ENCODE results near the gene C1orf56. TPM values are rescaled to one million over a fixed set of nuclear protein-coding genes. Genes with fewer than 3 reads are reported as not detected.

Gene C1orf56
- total and polyA plus RNA-seq, 2 of the 13 experiments (the other 11 are each of a cell fraction or from before 2014, with no cell fraction given), result 1.5 to 3.2 TPM

DNA sequence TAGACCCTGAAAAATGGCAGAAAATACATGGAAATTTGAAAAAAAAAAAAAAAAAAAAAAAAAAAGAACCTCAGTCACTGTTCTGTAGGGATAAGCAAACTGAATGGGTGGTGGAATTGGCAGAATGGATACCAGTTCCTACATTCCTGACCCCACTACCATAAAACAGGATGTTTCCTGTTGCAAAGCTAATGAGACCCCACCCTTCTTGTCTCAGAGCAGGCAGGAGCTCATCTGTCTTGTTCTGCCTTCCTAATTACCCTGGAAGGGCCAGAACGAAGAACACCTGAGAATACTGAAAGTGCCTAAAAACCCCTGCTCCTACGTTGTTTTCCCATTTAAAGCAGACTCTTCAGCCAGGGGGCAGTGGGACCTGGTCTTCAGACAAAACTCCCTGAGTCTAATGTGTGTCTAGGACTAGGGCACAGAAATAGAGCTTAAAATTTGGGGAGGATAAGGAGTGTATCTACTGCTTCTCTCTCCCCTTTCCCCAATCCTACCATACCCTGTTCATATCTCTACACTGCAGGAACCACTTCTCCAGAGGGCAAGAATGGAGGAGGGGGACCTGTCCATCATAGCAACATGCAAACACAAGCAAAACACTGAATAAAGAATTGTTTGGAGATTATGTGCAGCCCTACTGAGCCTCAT lies 3.9 kb downstream of the C1orf56 start:
- H3K4me3 ChIP-seq (replicated peaks in 1 of 3; ENCODE audit: insufficient read depth in 1 of 3, low read depth in 2 of 3, low read length in 3 of 3), result no peak overlapping the region
- BruUV-seq (replicated peaks), result no TSS peak
- intact Hi-C loops (cut with micrococcal nuclease; ENCODE audit: unreplicated experiment) (no loop called here), in situ Hi-C loops (cut with HindIII; ENCODE audit: extremely low pct_ligation_motif_present, low pct_unique_long_range_greater_than_20kb) (no loop called here)
- TF ChIP-seq HDAC1 (CRISPR knock-in tag; IDR thresholded peaks at IDR 0.05), result no peak
- no peak for TF ChIP-seq FLYWCH1 (CRISPR knock-in tag; IDR thresholded peaks at IDR 0.05)
- no peak for TF ChIP-seq ZFP36 (IDR thresholded peaks at IDR 0.05; ENCODE audit: borderline replicate concordance, low read depth, low read length, partially characterized antibody)
- no peak for TF ChIP-seq TBX3 (IDR thresholded peaks at IDR 0.05; ENCODE audit: borderline replicate concordance)
- TF ChIP-seq NFIC (IDR thresholded peaks at IDR 0.05; ENCODE audit: low read length), result no peak
- no peak for TF ChIP-seq ZNF589 (CRISPR knock-in tag; conservative IDR thresholded peaks at IDR 0.05)
- TF ChIP-seq, protein P1, sequence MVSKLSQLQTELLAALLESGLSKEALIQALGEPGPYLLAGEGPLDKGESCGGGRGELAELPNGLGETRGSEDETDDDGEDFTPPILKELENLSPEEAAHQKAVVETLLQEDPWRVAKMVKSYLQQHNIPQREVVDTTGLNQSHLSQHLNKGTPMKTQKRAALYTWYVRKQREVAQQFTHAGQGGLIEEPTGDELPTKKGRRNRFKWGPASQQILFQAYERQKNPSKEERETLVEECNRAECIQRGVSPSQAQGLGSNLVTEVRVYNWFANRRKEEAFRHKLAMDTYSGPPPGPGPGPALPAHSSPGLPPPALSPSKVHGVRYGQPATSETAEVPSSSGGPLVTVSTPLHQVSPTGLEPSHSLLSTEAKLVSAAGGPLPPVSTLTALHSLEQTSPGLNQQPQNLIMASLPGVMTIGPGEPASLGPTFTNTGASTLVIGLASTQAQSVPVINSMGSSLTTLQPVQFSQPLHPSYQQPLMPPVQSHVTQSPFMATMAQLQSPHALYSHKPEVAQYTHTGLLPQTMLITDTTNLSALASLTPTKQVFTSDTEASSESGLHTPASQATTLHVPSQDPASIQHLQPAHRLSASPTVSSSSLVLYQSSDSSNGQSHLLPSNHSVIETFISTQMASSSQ (IDR thresholded peaks at IDR 0.05; ENCODE audit: low read depth), result no peak
- TF ChIP-seq, protein P1 (CRISPR knock-in tag; IDR thresholded peaks at IDR 0.05; ENCODE audit: borderline replicate concordance), result no peak
- no peak for TF ChIP-seq ZNF788 (CRISPR knock-in tag; IDR thresholded peaks at IDR 0.05; ENCODE audit: borderline replicate concordance)
- TF ChIP-seq ZKSCAN1 (IDR thresholded peaks at IDR 0.05; ENCODE audit: low read length), result no peak
- no peaks in the 10 kb centered on the region for H4K20me1 ChIP-seq (ENCODE audit: insufficient read depth, low read length)
- no peak overlapping the region for H3K9ac ChIP-seq (ENCODE audit: insufficient read depth, low read depth, low read length)
- DNase-seq (ENCODE audit: low spot score), result no peak
- peaks cover under 1% of the 10 kb centered on the region for H3K79me2 ChIP-seq (ENCODE audit: insufficient read depth, low read length)
- peaks cover 11 to 31% of the 10 kb centered on the region in 2 experiments for H3K36me3 ChIP-seq (replicated peaks in 1 of 2; ENCODE audit: control insufficient read depth in 1 of 2, insufficient read depth in 2 of 2, low read length in 2 of 2)
- peaks cover 57% of the 10 kb centered on the region for H3K4me1 ChIP-seq (ENCODE audit: insufficient read depth, low read length)
- H3K27ac ChIP-seq (ENCODE audit: extremely low read length, insufficient read depth, low read length), result no peak overlapping the region
- no peak overlapping the region for H2AFZ ChIP-seq (ENCODE audit: low read length)
- ATAC-seq, result no peak
- no peaks in the 10 kb centered on the region for H3K27me3 ChIP-seq (ENCODE audit: control insufficient read depth in 1 of 2, insufficient read depth in 2 of 2, low read length in 2 of 2)
- 94% methylated on average over 2 of the region's 2 CpGs for WGBS (ENCODE audit: low lambda C conversion rate)
- H3K4me2 ChIP-seq (ENCODE audit: low read depth, low read length), result no peak overlapping the region
- FAIRE-seq, result no peak
- ChIA-PET POLR2A (interaction anchor here (0.6 to 1.1 kb wide), 2 partner anchors 16 to 39 kb away, joined by 4 read pairs; no protein-coding TSS in a partner anchor), CTCF (ENCODE audit: low intra/inter-chr PET ratio, low total read pairs) (no interaction called here)
- no peaks in the 10 kb centered on the region for H3K9me3 ChIP-seq (ENCODE audit: low read length)
